Gastrocnemius medialis (tissue), 4 donors: ENCODE data around the gene CALN1. TPM values are rescaled to one million over a fixed set of nuclear protein-coding genes. Genes with fewer than 3 reads are reported as not detected.

Experiments
- ATAC-seq, 2 donors: fragments of 150-250 bp; one replicate each; pipeline ENCODE4 v1.9.1; 2016
- DNase-seq, 2 donors: peaks; one replicate each; pipeline ENCODE4 v3.0.0-alpha.2; 2019
- H3K27ac ChIP-seq, 4 donors: fragments of 200-600 bp; sonication (generic); 1 replicate in 1 of 4; 2 replicates in 3 of 4; pipeline ENCODE4 v1.5.1; 2016 to 2018; ENCODE audit warnings: mild to moderate bottlenecking in 2 of 4, moderate library complexity in 1 of 4
- H3K27me3 ChIP-seq, 3 donors: fragments of 200-600 bp; sonication (generic) in 2 of 3; 1 replicate in 1 of 3; 2 replicates in 2 of 3; pipeline versions ENCODE4 v1.5.1 to v1.6.0; 2016 to 2019; ENCODE audit warnings: mild to moderate bottlenecking in 1 of 3, moderate library complexity in 1 of 3
- H3K36me3 ChIP-seq, 2 donors: fragments of 200-600 bp; sonication (generic) in 1 of 2; one replicate each; pipeline ENCODE4 v1.5.1; 2017 to 2018
- H3K4me1 ChIP-seq, 2 donors: fragments of 200-600 bp; sonication (generic) in 1 of 2; one replicate each; pipeline ENCODE4 v1.5.1; 2016 to 2017; ENCODE audit warnings: mild to moderate bottlenecking in 2 of 2
- H3K4me3 ChIP-seq, 4 donors: fragments of 200-600 bp; sonication (generic) in 3 of 4; 1 replicate in 1 of 4; 2 replicates in 3 of 4; pipeline ENCODE4 v1.5.1; 2016 to 2019; ENCODE audit warnings: mild to moderate bottlenecking in 2 of 4
- H3K9me3 ChIP-seq, 3 donors: fragments of 200-600 bp; sonication (generic) in 2 of 3; 1 replicate in 1 of 3; 2 replicates in 2 of 3; pipeline ENCODE4 v1.5.1; 2016 to 2019
- POLR2A ChIP-seq, 2 donors: fragments of 450-650 bp; IDR thresholded peaks; one replicate each; pipeline ENCODE4 v1.6.1; 2017; ENCODE audit warnings: antibody characterized with exemption in 2 of 2, mild to moderate bottlenecking in 2 of 2, moderate library complexity in 2 of 2
- in situ Hi-C, 4 donors: fragments of 200-750 bp; cut with MboI; loops; one replicate each; pipeline versions ENCODE4 v1.15.0 to v1.8.0; 2017; ENCODE audit warnings: low sequenced_read_pairs in 4 of 4
- intact Hi-C: fragments of 100-400 bp; cut with DNase I; formaldehyde crosslinking; loops from one replicate; pipeline ENCODE4 v1.15.1; 2023; ENCODE audit warnings: low total_unique reads
- total RNA-seq, 4 donors: library from RNA; depleted of rRNA; stranded (reverse); fragments of >200 nt; gene quantifications; one replicate each; pipeline versions ENCODE4 v1.1.0 to v1.2.3, GENCODE V29; 2016
- TF ChIP-seq, protein P1 (sequence below), 5 experiments: fragments of 450-650 bp in 3 of 5; fragments of 200-600 bp in 2 of 5; sonication (generic) in 2 of 5; IDR thresholded peaks in 4 of 5; conservative IDR thresholded peaks in 1 of 5; 1 replicate in 4 of 5; 2 replicates in 1 of 5; pipeline ENCODE4 v1.5.1; 2016 to 2019; ENCODE audit warnings: antibody characterized with exemption in 5 of 5, mild to moderate bottlenecking in 3 of 5, moderate library complexity in 3 of 5

Gene CALN1
- total RNA-seq, 4 donors from 2014 or later = not detected

DNA sequence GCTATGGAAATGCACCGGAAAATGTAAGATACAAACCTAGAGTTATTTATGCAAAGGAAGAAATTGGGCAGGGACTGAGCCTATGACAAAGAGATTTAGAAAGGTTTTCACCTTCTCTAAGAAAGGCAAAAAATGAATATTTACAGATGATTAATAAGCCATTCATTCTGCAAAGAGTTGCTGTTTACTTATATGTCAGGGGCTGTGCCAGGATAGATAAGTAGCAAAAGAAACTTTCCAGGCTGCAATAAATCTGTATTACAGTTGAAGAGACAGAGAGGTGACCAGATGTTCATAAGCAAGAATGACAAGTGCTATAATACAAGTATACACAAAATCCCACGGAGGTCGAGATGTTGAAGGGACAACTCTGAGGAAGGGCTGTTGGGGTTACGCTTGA, 299.6 kb downstream of the CALN1 start:
- in situ Hi-C loops (no loop called here), intact Hi-C loops (no loop called here)
- DNase-seq (no peak), ATAC-seq (no peak)
- TF ChIP-seq POLR2A (IDR thresholded peaks at IDR 0.05) = no peak
- TF ChIP-seq, protein P1, sequence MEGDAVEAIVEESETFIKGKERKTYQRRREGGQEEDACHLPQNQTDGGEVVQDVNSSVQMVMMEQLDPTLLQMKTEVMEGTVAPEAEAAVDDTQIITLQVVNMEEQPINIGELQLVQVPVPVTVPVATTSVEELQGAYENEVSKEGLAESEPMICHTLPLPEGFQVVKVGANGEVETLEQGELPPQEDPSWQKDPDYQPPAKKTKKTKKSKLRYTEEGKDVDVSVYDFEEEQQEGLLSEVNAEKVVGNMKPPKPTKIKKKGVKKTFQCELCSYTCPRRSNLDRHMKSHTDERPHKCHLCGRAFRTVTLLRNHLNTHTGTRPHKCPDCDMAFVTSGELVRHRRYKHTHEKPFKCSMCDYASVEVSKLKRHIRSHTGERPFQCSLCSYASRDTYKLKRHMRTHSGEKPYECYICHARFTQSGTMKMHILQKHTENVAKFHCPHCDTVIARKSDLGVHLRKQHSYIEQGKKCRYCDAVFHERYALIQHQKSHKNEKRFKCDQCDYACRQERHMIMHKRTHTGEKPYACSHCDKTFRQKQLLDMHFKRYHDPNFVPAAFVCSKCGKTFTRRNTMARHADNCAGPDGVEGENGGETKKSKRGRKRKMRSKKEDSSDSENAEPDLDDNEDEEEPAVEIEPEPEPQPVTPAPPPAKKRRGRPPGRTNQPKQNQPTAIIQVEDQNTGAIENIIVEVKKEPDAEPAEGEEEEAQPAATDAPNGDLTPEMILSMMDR (IDR thresholded peaks at IDR 0.05 in 4 of 5, conservative IDR thresholded peaks at IDR 0.05 in 1 of 5) = no peak
- H3K4me3 ChIP-seq = no peak overlapping the region
- no peaks in the 10 kb centered on the region for H3K27me3 ChIP-seq
- no peaks in the 10 kb centered on the region for H3K9me3 ChIP-seq
- no peaks in the 10 kb centered on the region for H3K36me3 ChIP-seq
- H3K27ac ChIP-seq = no peak overlapping the region
- no peaks in the 10 kb centered on the region for H3K4me1 ChIP-seq

- no peak for ATAC-seq
Observed at GRCh38 chr7:72111086-72111485, 301.1 kb downstream of the CALN1 start.

GRCh38 chr7:72109566-72109965, 302.6 kb downstream of the CALN1 start:
- TF ChIP-seq, protein P1 (IDR thresholded peaks at IDR 0.05 in 4 of 5, conservative IDR thresholded peaks at IDR 0.05 in 1 of 5) = no peak
- TF ChIP-seq POLR2A (IDR thresholded peaks at IDR 0.05) = no peak
- in situ Hi-C loops = no loop called here
- no peak for DNase-seq

More at GRCh38 chr7:72111086-72111485, 301.1 kb downstream of the CALN1 start:
- intact Hi-C loops = no loop called here
- in situ Hi-C loops = no loop called here
- no peak overlapping the region for H3K27ac ChIP-seq
- H3K27me3 ChIP-seq = no peaks in the 10 kb centered on the region
- no peak overlapping the region for H3K4me3 ChIP-seq
- H3K9me3 ChIP-seq = no peaks in the 10 kb centered on the region
- no peak for DNase-seq
- no peaks in the 10 kb centered on the region for H3K36me3 ChIP-seq
- H3K4me1 ChIP-seq = no peaks in the 10 kb centered on the region
- no peak for TF ChIP-seq POLR2A (IDR thresholded peaks at IDR 0.05)
- TF ChIP-seq, protein P1 (IDR thresholded peaks at IDR 0.05 in 4 of 5, conservative IDR thresholded peaks at IDR 0.05 in 1 of 5) = no peak

DNA sequence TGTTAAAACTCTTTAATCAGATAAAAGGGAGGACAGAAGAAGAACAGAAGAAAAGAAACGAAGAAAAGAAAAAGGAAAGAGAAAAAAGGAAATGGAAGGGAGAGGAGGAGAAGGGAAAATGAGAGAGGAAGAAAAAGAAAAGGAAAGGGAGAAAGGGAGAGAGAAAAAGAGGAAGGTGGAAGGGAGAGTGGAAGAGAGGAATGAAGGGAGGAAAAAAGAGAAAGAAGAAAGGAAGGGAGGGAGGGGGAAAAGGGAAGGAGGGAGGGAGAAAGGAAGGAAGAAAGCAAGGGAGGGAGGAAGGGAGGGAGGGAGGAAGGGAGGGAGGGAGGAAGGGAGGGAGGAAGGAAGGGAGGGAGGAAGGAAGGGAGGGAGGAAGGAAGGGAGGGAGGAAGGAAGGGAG, 305.7 kb downstream of the CALN1 start:
- no peak for DNase-seq
- TF ChIP-seq, protein P1 (IDR thresholded peaks at IDR 0.05 in 4 of 5, conservative IDR thresholded peaks at IDR 0.05 in 1 of 5) = no peak
- TF ChIP-seq POLR2A (IDR thresholded peaks at IDR 0.05) = no peak
- in situ Hi-C loops (no loop called here), intact Hi-C loops (no loop called here)
- no peaks in the 10 kb centered on the region for H3K36me3 ChIP-seq
- H3K4me3 ChIP-seq = no peak overlapping the region
- no peaks in the 10 kb centered on the region for H3K27me3 ChIP-seq
- H3K9me3 ChIP-seq = no peaks in the 10 kb centered on the region
- no peak overlapping the region for H3K27ac ChIP-seq
- no peaks in the 10 kb centered on the region for H3K4me1 ChIP-seq
- no peak for ATAC-seq

More at GRCh38 chr7:72109566-72109965, 302.6 kb downstream of the CALN1 start:
- Histone ChIP-seq H3K27ac (no peak overlapping the region), H3K27me3 (no peaks in the 10 kb centered on the region), H3K4me3 (no peak overlapping the region), H3K9me3 (no peaks in the 10 kb centered on the region), H3K36me3 (no peaks in the 10 kb centered on the region), H3K4me1 (no peaks in the 10 kb centered on the region)
- intact Hi-C loops = no loop called here
- ATAC-seq = no peak

- no peak for ATAC-seq
- Histone ChIP-seq H3K36me3 (no peaks in the 10 kb centered on the region), H3K9me3 (no peaks in the 10 kb centered on the region), H3K27ac (no peak overlapping the region), H3K4me1 (no peaks in the 10 kb centered on the region), H3K4me3 (no peak overlapping the region), H3K27me3 (no peaks in the 10 kb centered on the region)
- intact Hi-C loops = no loop called here
- in situ Hi-C loops = no loop called here
- no peak for DNase-seq
- no peak for TF ChIP-seq POLR2A (IDR thresholded peaks at IDR 0.05)
- TF ChIP-seq, protein P1 (IDR thresholded peaks at IDR 0.05 in 4 of 5, conservative IDR thresholded peaks at IDR 0.05 in 1 of 5) = no peak
Observed at GRCh38 chr7:72101444-72101843, 310.7 kb downstream of the CALN1 start.
